Adrenal gland (tissue), 5 donors: ENCODE data around the gene ASCL2.

ENCODE experiments used
- CTCF ChIP-seq, 6 experiments: fragments of 450-650 bp in 4 of 6; fragments of 200-600 bp in 2 of 6; sonication (generic) in 1 of 6; IDR thresholded peaks; 1 replicate in 5 of 6; 2 replicates in 1 of 6; pipeline versions ENCODE4 v1.5.1 to v1.8.0; 2016 to 2021; ENCODE audit warnings: antibody characterized with exemption in 6 of 6, mild to moderate bottlenecking in 2 of 6, moderate library complexity in 1 of 6
- POLR2A ChIP-seq, 2 donors: fragments of 450-650 bp; IDR thresholded peaks; one replicate each; pipeline ENCODE4 v1.6.1; 2017; ENCODE audit warnings: antibody characterized with exemption in 2 of 2, mild to moderate bottlenecking in 2 of 2, moderate library complexity in 1 of 2
- donor health status: DM: no; HTN: no; CAD: no.

- no peak for TF ChIP-seq CTCF (IDR thresholded peaks at IDR 0.05)
- TF ChIP-seq POLR2A (IDR thresholded peaks at IDR 0.05): no peak
Measured at GRCh38 chr11:2312232-2313042, 42.0 kb upstream of the ASCL2 start.
